Measurements from ENCODE around the gene CWC22.
"Not testable (repeated sequence)": the region's sequence is repeated elsewhere in the genome, so short reads cannot be mapped to it uniquely, and the experiment has no call there.

CWC22 gene

GRCh38 chr2:180006781-180007579, at the start of gene CWC22:
CWC22 (minus strand) TSS chr2:180007297; CDS start chr2:179993341, 13,956 bp downstream.
- peak; percentile 80 for DNase-seq (ENCODE audit: low read depth)

- DNase-seq (ENCODE audit: low read depth) = no peak
These were observed 49.4 kb upstream of the CWC22 start for GRCh38 chr2:180056367-180057118.

GRCh38 chr2:180054576-180054975, 47.5 kb upstream of the CWC22 start:
- DNase-seq (ENCODE audit: low read depth) = not testable (repeated sequence)

GRCh38 chr2:180050246-180050645, 43.1 kb upstream of the CWC22 start:
- DNase-seq (ENCODE audit: low read depth) = no peak

GRCh38 chr2:180048251-180048650, 41.2 kb upstream of the CWC22 start:
- no peak for DNase-seq (ENCODE audit: low read depth)

GRCh38 chr2:180046776-180047175, 39.7 kb upstream of the CWC22 start:
- DNase-seq (ENCODE audit: low read depth) = no peak

- DNase-seq (ENCODE audit: low read depth) = no peak
These were observed 39.1 kb upstream of the CWC22 start for GRCh38 chr2:180046202-180046601.

GRCh38 chr2:180040146-180040925, 33.2 kb upstream of the CWC22 start:
- peak; percentile 86 for DNase-seq (ENCODE audit: low read depth)

GRCh38 chr2:180038997-180039396, 31.9 kb upstream of the CWC22 start:
- no peak for DNase-seq (ENCODE audit: low read depth)

- DNase-seq (ENCODE audit: low read depth) = no peak
These were observed 27.1 kb upstream of the CWC22 start for GRCh38 chr2:180033993-180034894.

GRCh38 chr2:180029575-180029974, 22.5 kb upstream of the CWC22 start:
- DNase-seq (ENCODE audit: low read depth) = no peak

- DNase-seq (ENCODE audit: low read depth) = no peak
These were observed 14.8 kb upstream of the CWC22 start for GRCh38 chr2:180021850-180022249.

- peak; percentile 32 for DNase-seq (ENCODE audit: low read depth)
These were observed 10.7 kb upstream of the CWC22 start for GRCh38 chr2:180017784-180018183.

GRCh38 chr2:180016937-180017336, 9.8 kb upstream of the CWC22 start:
- no peak for DNase-seq (ENCODE audit: low read depth)

GRCh38 chr2:180015951-180016709, 9.0 kb upstream of the CWC22 start:
- DNase-seq (ENCODE audit: low read depth) = peak; percentile 73

- DNase-seq (ENCODE audit: low read depth) = peak; percentile 52
These were observed 5.4 kb upstream of the CWC22 start for GRCh38 chr2:180012523-180012922.

- no peak for DNase-seq (ENCODE audit: low read depth)
These were observed 3.6 kb upstream of the CWC22 start for GRCh38 chr2:180010701-180011100.

- DNase-seq (ENCODE audit: low read depth) = no peak
These were observed 866 bp downstream of the CWC22 start for GRCh38 chr2:180006231-180006630.

- not testable (repeated sequence) for DNase-seq (ENCODE audit: low read depth)
These were observed 1.6 kb downstream of the CWC22 start for GRCh38 chr2:180005465-180005864.

GRCh38 chr2:180004731-180005130, 2.4 kb downstream of the CWC22 start:
- DNase-seq (ENCODE audit: low read depth) = no peak

- no peak for DNase-seq (ENCODE audit: low read depth)
These were observed 3.5 kb downstream of the CWC22 start for GRCh38 chr2:180003559-180003958.
